Endothelial cell of umbilical vein (primary cell): Measurements from ENCODE around the gene RPS6KA1. TPM values are rescaled to one million over a fixed set of nuclear protein-coding genes. Genes with fewer than 3 reads are reported as not detected.

Experiments used
- BruUV-seq: library from RNA; stranded (reverse); fragments of 400-500 nt; replicated peaks from 2 replicates; lab custom pipeline; 2021; lab: Mats Ljungman, UMichigan
- CTCF ChIA-PET: fragments of 300-600, 350-600 bp; sonication (Branson Sonifier 250); formaldehyde crosslinking; loops from one replicate; lab custom pipeline; 2021; ENCODE audit warnings: antibody characterized with exemption, inconsistent platforms; lab: Charles Lee
- POLR2A ChIA-PET: fragments of 300-600, 350-600 bp; sonication (Branson Sonifier 250); formaldehyde crosslinking; loops from one replicate; lab custom pipeline; 2021; ENCODE audit warnings: antibody characterized with exemption, inconsistent platforms; lab: Charles Lee
- DNase-seq: peaks from one replicate; pipeline ENCODE4 v3.0.0-alpha.2; 2011; ENCODE audit warnings: low read depth, low spot score
- FAIRE-seq: peaks from 2 replicates; lab custom pipeline; 2011; peaks lifted over from hg19 to GRCh38; lab: Jason Lieb, UNC
- H2AFZ ChIP-seq: 2 replicates; pipeline ENCODE4 v1.6.0; 2012; ENCODE audit warnings: low read depth, low read length, control low read depth, inconsistent platforms
- H3K27ac ChIP-seq: 2 replicates; pipeline ENCODE4 v1.5.1; 2011; ENCODE audit warnings: low read depth, mild to moderate bottlenecking, control low read depth, low read length, moderate library complexity; ENCODE audit not compliant: insufficient read depth
- H3K27me3 ChIP-seq, 2 experiments: 2 replicates each; pipeline versions ENCODE4 v1.6.0 to v1.6.1; 2011; ENCODE audit warnings: low read length in 2 of 2, mixed read lengths in 1 of 2; ENCODE audit not compliant: control insufficient read depth in 2 of 2, insufficient read depth in 2 of 2
- H3K36me3 ChIP-seq, 2 experiments: 2 replicates in 1 of 2; 3 replicates in 1 of 2; pipeline ENCODE4 v1.5.1; 2011; ENCODE audit warnings: low read length in 2 of 2, mild to moderate bottlenecking in 1 of 2, moderate library complexity in 1 of 2; ENCODE audit not compliant: control insufficient read depth in 2 of 2, insufficient read depth in 2 of 2; ENCODE audit errors: extremely low read depth in 1 of 2
- H3K4me1 ChIP-seq: 3 replicates; pipeline ENCODE4 v1.5.1; 2011; ENCODE audit warnings: mild to moderate bottlenecking, low read length; ENCODE audit not compliant: control insufficient read depth, insufficient read depth; ENCODE audit errors: extremely low read depth
- H3K4me2 ChIP-seq: 2 replicates; pipeline ENCODE4 v1.6.1; 2011; ENCODE audit warnings: low read length, control low read depth, mixed read lengths; ENCODE audit not compliant: insufficient read depth
- H3K4me3 ChIP-seq, 3 experiments: fragments of 200-600 bp in 1 of 3; sonication (generic), shearing (Covaris generic) in 1 of 3; replicated peaks in 1 of 3; 2 replicates each; pipeline ENCODE4 v1.5.1; 2011 to 2016; ENCODE audit warnings: control low read depth in 3 of 3, low read length in 3 of 3, mild to moderate bottlenecking in 2 of 3, inconsistent platforms in 1 of 3, low read depth in 1 of 3, moderate library complexity in 1 of 3; ENCODE audit not compliant: insufficient read depth in 1 of 3
- H3K79me2 ChIP-seq: 2 replicates; pipeline ENCODE4 v1.6.0; 2012; ENCODE audit warnings: low read length, inconsistent platforms; ENCODE audit not compliant: control insufficient read depth, insufficient read depth
- H3K9ac ChIP-seq: replicated peaks from 2 replicates; pipeline ENCODE3; 2011; ENCODE audit warnings: low read length, control low read depth; ENCODE audit not compliant: insufficient read depth; ENCODE audit errors: extremely low read depth
- H3K9me1 ChIP-seq: replicated peaks from 3 replicates; pipeline ENCODE4 v1.6.0; 2011; ENCODE audit warnings: mild to moderate bottlenecking, low read length; ENCODE audit not compliant: control insufficient read depth, insufficient read depth; ENCODE audit errors: extremely low read depth
- H3K9me3 ChIP-seq: replicated peaks from 2 replicates; pipeline ENCODE4 v1.5.1; 2012; ENCODE audit warnings: low read length, inconsistent platforms; ENCODE audit not compliant: control insufficient read depth, insufficient read depth
- H4K20me1 ChIP-seq: replicated peaks from 2 replicates; pipeline ENCODE3; 2011; ENCODE audit warnings: mild to moderate bottlenecking, low read length; ENCODE audit not compliant: control insufficient read depth, insufficient read depth; ENCODE audit errors: extremely low read depth
- EZH2 ChIP-seq: IDR thresholded peaks from 2 replicates; pipeline ENCODE4 v1.6.1; 2012; ENCODE audit warnings: borderline replicate concordance, low read depth, mild to moderate bottlenecking, moderate library complexity, low read length, inconsistent platforms; ENCODE audit not compliant: severe bottlenecking
- FOS ChIP-seq: IDR thresholded peaks from 2 replicates; pipeline ENCODE4 v1.6.1; 2011; ENCODE audit warnings: mild to moderate bottlenecking, low read length, moderate library complexity, borderline replicate concordance; ENCODE audit not compliant: insufficient read depth
- POLR2A ChIP-seq: IDR thresholded peaks from 2 replicates; pipeline ENCODE4 v1.6.1; 2012; ENCODE audit warnings: low read depth, mild to moderate bottlenecking, control low read depth, low read length
- dilution Hi-C: fragments of 300-500 bp; cut with MboI; formaldehyde crosslinking; loops from one replicate; pipeline ENCODE4 v1.15.0; 2019; ENCODE audit warnings: low sequenced_read_pairs; ENCODE audit not compliant: extremely low pct_ligation_motif_present
- intact Hi-C: fragments of 100-400 bp; cut with micrococcal nuclease; formaldehyde crosslinking; loops from one replicate; pipeline ENCODE4 v1.10.0; 2022
- polyA plus RNA-seq, 4 experiments: library from polyadenylated mRNA; depleted of rRNA in 3 of 4; stranded (reverse) in 3 of 4; unstranded in 1 of 4; fragments of >200 nt; gene quantifications; 2 replicates each; pipeline versions ENCODE4 v1.2.1 to v1.2.3, GENCODE V29; 2011 to 2012; ENCODE audit warnings: missing spikeins in 1 of 4
- total RNA-seq: library from RNA; stranded (reverse); gene quantifications from 2 replicates; pipeline ENCODE4 v1.2.3, GENCODE V29; 2021
- TF ChIP-seq, protein P1 (sequence below), 2 donors: IDR thresholded peaks; 1 replicate in 1 of 2; 2 replicates in 1 of 2; pipeline ENCODE4 v1.5.1; 2011; ENCODE audit warnings: low read length in 2 of 2, mild to moderate bottlenecking in 2 of 2, moderate library complexity in 2 of 2, control low read depth in 1 of 2, inconsistent platforms in 1 of 2, low read depth in 1 of 2; ENCODE audit not compliant: insufficient read depth in 1 of 2; ENCODE audit errors: extremely low read depth in 1 of 2
- TF ChIP-seq, protein P2 (sequence below): IDR thresholded peaks from 2 replicates; pipeline ENCODE4 v1.6.1; 2011; ENCODE audit not compliant: insufficient read depth, insufficient read length

Gene RPS6KA1
- total and polyA plus RNA-seq, 2 donors (not counting 3 experiments of a cell fraction or from before 2014, with no cell fraction given) = 6.7 to 15.5 TPM

DNA sequence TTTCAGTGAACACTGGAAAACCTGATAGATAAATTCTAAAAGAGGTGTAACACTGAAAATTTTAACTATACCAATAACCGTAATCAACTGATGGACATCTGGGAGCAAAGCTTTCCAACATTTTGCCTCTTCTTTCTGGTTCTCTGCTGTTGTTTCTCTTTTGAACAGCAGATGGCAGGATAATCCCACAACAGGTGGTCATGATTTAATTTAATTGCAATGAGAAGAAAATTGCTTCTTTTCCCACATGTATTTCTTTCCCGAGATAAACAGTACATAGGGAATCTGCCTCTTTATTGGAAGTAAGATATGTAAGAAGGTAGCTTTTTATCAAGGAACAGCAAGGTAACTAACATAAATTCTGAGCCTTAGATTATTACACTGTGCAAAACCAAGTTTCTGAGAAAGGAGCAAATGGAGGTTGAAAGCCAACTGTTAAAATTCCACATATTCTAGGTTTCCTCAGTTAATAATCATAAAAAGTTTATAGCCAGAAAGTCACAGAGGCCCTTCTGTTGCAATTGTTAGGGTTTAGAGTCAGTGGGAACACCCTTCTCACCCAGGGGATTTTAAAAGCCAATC is 72.9 kb downstream of the RPS6KA1 start:
- intact Hi-C loops = loop anchor here (1.0 to 2.0 kb wide), 5 partner anchors 75 to 276 kb away; no protein-coding TSS in a partner anchor

More for the DNA sequence above, 72.9 kb downstream of the RPS6KA1 start:
- no peak for TF ChIP-seq EZH2
- TF ChIP-seq, protein P1, sequence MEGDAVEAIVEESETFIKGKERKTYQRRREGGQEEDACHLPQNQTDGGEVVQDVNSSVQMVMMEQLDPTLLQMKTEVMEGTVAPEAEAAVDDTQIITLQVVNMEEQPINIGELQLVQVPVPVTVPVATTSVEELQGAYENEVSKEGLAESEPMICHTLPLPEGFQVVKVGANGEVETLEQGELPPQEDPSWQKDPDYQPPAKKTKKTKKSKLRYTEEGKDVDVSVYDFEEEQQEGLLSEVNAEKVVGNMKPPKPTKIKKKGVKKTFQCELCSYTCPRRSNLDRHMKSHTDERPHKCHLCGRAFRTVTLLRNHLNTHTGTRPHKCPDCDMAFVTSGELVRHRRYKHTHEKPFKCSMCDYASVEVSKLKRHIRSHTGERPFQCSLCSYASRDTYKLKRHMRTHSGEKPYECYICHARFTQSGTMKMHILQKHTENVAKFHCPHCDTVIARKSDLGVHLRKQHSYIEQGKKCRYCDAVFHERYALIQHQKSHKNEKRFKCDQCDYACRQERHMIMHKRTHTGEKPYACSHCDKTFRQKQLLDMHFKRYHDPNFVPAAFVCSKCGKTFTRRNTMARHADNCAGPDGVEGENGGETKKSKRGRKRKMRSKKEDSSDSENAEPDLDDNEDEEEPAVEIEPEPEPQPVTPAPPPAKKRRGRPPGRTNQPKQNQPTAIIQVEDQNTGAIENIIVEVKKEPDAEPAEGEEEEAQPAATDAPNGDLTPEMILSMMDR (IDR thresholded peaks at IDR 0.05; ENCODE audit: extremely low read depth in 1 of 2, insufficient read depth in 1 of 2, low read depth in 1 of 2, low read length in 2 of 2) = peak; percentile 59 to 60
- TF ChIP-seq FOS = no peak
- TF ChIP-seq, protein P2, sequence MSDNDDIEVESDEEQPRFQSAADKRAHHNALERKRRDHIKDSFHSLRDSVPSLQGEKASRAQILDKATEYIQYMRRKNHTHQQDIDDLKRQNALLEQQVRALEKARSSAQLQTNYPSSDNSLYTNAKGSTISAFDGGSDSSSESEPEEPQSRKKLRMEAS = no peak
- no peak for TF ChIP-seq POLR2A
- FAIRE-seq = peak; percentile 86
- BruUV-seq = no TSS peak
- H3K4me2 ChIP-seq = no peak overlapping the region
- H3K4me1 ChIP-seq = no peaks in the 10 kb centered on the region
- H3K9me3 ChIP-seq = no peaks in the 10 kb centered on the region
- H3K4me3 ChIP-seq = no peak overlapping the region
- CTCF ChIA-PET = interaction anchor here (0.6 to 14.6 kb wide), 62 partner anchors 8 to 295 kb away, joined by 3 to 428 read pairs (median 4); partner anchors contain the start of genes ARID1A, GPN2 and PIGV
- H3K27me3 ChIP-seq = peaks cover 25 to 29% of the 10 kb centered on the region in 2 experiments
- H3K27ac ChIP-seq = no peak overlapping the region
- no peaks in the 10 kb centered on the region for H3K9me1 ChIP-seq
- peak; percentile 76 for DNase-seq
- H4K20me1 ChIP-seq = no peaks in the 10 kb centered on the region
- POLR2A ChIA-PET = no interaction called here
- no peaks in the 10 kb centered on the region for H3K79me2 ChIP-seq
- H2AFZ ChIP-seq = no peak overlapping the region
- no peak overlapping the region for H3K9ac ChIP-seq
- dilution Hi-C loops = no loop called here
- H3K36me3 ChIP-seq = no peaks in the 10 kb centered on the region
